Activated naive CD8-positive, alpha-beta T cell treated with anti-CD3 and anti-CD28 coated beads, Interleukin-2, amount 50 U/mL, for 16 hours (primary cell): ENCODE measurements around the gene OR4C5.
"Not testable (repeated sequence)": the region's sequence is repeated elsewhere in the genome, so short reads cannot be mapped to it uniquely, and the experiment has no call there.

Source experiments
- DNase-seq: peaks from one replicate; pipeline ENCODE4 v3.0.0-alpha.2; 2020; ENCODE audit warnings: low read depth, low spot score

Gene OR4C5

GRCh38 chr11:48366365-48366764 is at the start of gene OR4C5:
Gene OR4C5, minus strand, starts transcription at chr11:48366465. Its CDS starts 0 bp downstream, at chr11:48366465.
- no peak for DNase-seq

- no peak for DNase-seq
Observed at GRCh38 chr11:48384670-48385069, 18.4 kb upstream of the OR4C5 start.

- DNase-seq, result not testable (repeated sequence)
Observed at GRCh38 chr11:48384151-48384550, 17.9 kb upstream of the OR4C5 start.

GRCh38 chr11:48361289-48361688 is 5.0 kb downstream of the OR4C5 start:
- not testable (repeated sequence) for DNase-seq

- no peak for DNase-seq
Observed at GRCh38 chr11:48354677-48355076, 11.6 kb downstream of the OR4C5 start.

GRCh38 chr11:48354013-48354412 is 12.3 kb downstream of the OR4C5 start:
- no peak for DNase-seq

- DNase-seq, result not testable (repeated sequence)
Observed at GRCh38 chr11:48346286-48346685, 20.0 kb downstream of the OR4C5 start.

GRCh38 chr11:48342505-48342904 is 23.8 kb downstream of the OR4C5 start:
- DNase-seq, result not testable (repeated sequence)

- no peak for DNase-seq
Observed at GRCh38 chr11:48341466-48341865, 24.8 kb downstream of the OR4C5 start.

- DNase-seq, result not testable (repeated sequence)
Observed at GRCh38 chr11:48324620-48325019, 41.6 kb downstream of the OR4C5 start, which contains the start of gene OR4C3. Gene OR4C3, plus strand, starts transcription at chr11:48324920. Its CDS starts 102 bp downstream, at chr11:48325022.

- not testable (repeated sequence) for DNase-seq
Observed at GRCh38 chr11:48319813-48320212, 46.5 kb downstream of the OR4C5 start.
